Pancreas (tissue), 10 donors: ENCODE data around the gene METAP1D. TPM values are rescaled to one million over a fixed set of nuclear protein-coding genes. Genes with fewer than 3 reads are reported as not detected.
"Not testable (repeated sequence)": the region's sequence is repeated elsewhere in the genome, so short reads cannot be mapped to it uniquely, and the experiment has no call there.

ENCODE experiments used
- ATAC-seq, 4 donors: fragments of 200-7000 bp; cut with Tn5 transposase; one replicate each; pipeline versions ENCODE4 v1.8.0 to v1.9.1; 2020; ENCODE audit warnings: mild to moderate bottlenecking in 4 of 4, moderate library complexity in 4 of 4
- DNase-seq, 6 donors: peaks; one replicate each; pipeline ENCODE4 v3.0.0-alpha.2; 2020
- FAIRE-seq: peaks from 2 replicates; lab custom pipeline; 2012; peaks lifted over from hg19 to GRCh38; lab: Jason Lieb, UNC
- H3K27ac ChIP-seq, 4 donors: fragments of 200-600 bp; sonication (generic); 1 replicate in 3 of 4; 2 replicates in 1 of 4; pipeline versions ENCODE4 v1.5.0 to v1.8.0; 2020
- H3K27me3 ChIP-seq, 4 donors: fragments of 200-600 bp; one replicate each; pipeline ENCODE4 v1.8.0; 2021
- H3K36me3 ChIP-seq, 3 donors: fragments of 200-600 bp; sonication (generic) in 1 of 3; one replicate each; pipeline versions ENCODE4 v1.5.0 to v1.8.0; 2020 to 2021
- H3K4me1 ChIP-seq, 3 donors: fragments of 200-600 bp; one replicate each; pipeline ENCODE4 v1.8.0; 2021
- H3K4me3 ChIP-seq, 4 donors: fragments of 200-600 bp; sonication (generic) in 2 of 4; one replicate each; pipeline versions ENCODE4 v1.5.0 to v1.8.0; 2020 to 2021
- H3K9me3 ChIP-seq, 4 donors: fragments of 200-600 bp; one replicate each; pipeline ENCODE4 v1.8.0; 2021
- WGBS, 2 donors: extraction: QIAGEN DNeasy Blood & Tissue Kit; methylation state at CpG; one replicate each; pipeline ENCODE4 v1.1.7; 2013; 5-methylcytosine and 5-hydroxymethylcytosine counted together
- intact Hi-C, 3 donors: fragments of 100-400 bp; cut with DNase I; formaldehyde crosslinking; loops; one replicate each; pipeline versions ENCODE4 v1.11.1 to v1.14.2; 2022
- polyA plus RNA-seq, 2 donors: library from polyadenylated mRNA; stranded (reverse); fragments of 200-250 nt; gene quantifications; one replicate each; pipeline ENCODE4 v1.2.3, GENCODE V29; 2013
- total RNA-seq, 6 donors: library from RNA; stranded (reverse); fragmentation: NEBNext Ultra II Directional in 4 of 6; extraction: Animal tissue kit (Norgen Biotek cat#: 25700) in 4 of 6; gene quantifications; one replicate each; pipeline versions ENCODE4 v1.2.1 to v1.2.4, GENCODE V29; 2021 to 2023
- TF ChIP-seq, protein P1 (sequence below), 4 donors: fragments of 200-600 bp; sonication (generic) in 3 of 4; IDR thresholded peaks; one replicate each; pipeline versions ENCODE4 v1.5.0 to v1.8.0; 2021; ENCODE audit warnings: antibody characterized with exemption in 4 of 4
- donor health status: healthy with polysubstance abuse.
- donor health status: DM: no; HTN: no; CAD: no; lungs with moderate emphysema.
- donor health status: DM: no; HTN: no; CAD: no.
- donor health status: control.
- donor health status: control.
- donor health status: Bipolar disorder and iron deficiency.
- donor health status: DM: yes; HTN: yes; CAD: no.
- donor health status: DM: no; HTN: no; CAD: no.
- donor health status: DM: no; HTN: no; CAD: no.
- donor health status: DM: yes; HTN: yes; CAD: no.

The METAP1D gene
- total and polyA plus RNA-seq, 8 donors: 3.0 to 11.4 (median 4.6) TPM

DNA sequence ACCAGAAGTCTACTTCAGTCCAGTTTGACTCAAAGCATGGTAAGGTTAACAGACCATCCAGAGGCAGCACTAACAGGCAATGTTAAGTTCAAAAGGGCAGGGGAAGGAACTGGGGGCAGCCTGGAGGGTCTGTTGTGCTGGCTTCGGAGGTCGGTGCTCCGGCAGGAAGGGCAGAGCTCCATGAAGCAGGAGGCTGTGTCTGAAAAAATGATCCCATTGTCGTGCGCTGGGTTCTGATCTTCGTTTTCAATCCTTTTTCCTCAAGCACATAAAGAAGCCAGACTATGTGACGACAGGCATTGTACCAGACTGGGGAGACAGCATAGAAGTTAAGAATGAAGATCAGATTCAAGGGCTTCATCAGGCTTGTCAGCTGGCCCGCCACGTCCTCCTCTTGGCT is 63.7 kb downstream of the METAP1D start:
- intact Hi-C loops: no loop called here
- Histone ChIP-seq H3K4me1 (no peaks in the 10 kb centered on the region), H3K4me3 (no peak overlapping the region), H3K27me3 (no peaks in the 10 kb centered on the region), H3K36me3 (no peaks in the 10 kb centered on the region), H3K27ac (no peak overlapping the region), H3K9me3 (no peaks in the 10 kb centered on the region)
- no peak for DNase-seq
- 91 to 95% methylated on average over 9 of the region's 9 CpGs for WGBS, 2 donors
- no peak for FAIRE-seq
- ATAC-seq: no peak
- TF ChIP-seq, protein P1, sequence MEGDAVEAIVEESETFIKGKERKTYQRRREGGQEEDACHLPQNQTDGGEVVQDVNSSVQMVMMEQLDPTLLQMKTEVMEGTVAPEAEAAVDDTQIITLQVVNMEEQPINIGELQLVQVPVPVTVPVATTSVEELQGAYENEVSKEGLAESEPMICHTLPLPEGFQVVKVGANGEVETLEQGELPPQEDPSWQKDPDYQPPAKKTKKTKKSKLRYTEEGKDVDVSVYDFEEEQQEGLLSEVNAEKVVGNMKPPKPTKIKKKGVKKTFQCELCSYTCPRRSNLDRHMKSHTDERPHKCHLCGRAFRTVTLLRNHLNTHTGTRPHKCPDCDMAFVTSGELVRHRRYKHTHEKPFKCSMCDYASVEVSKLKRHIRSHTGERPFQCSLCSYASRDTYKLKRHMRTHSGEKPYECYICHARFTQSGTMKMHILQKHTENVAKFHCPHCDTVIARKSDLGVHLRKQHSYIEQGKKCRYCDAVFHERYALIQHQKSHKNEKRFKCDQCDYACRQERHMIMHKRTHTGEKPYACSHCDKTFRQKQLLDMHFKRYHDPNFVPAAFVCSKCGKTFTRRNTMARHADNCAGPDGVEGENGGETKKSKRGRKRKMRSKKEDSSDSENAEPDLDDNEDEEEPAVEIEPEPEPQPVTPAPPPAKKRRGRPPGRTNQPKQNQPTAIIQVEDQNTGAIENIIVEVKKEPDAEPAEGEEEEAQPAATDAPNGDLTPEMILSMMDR (IDR thresholded peaks at IDR 0.05): no peak

DNA sequence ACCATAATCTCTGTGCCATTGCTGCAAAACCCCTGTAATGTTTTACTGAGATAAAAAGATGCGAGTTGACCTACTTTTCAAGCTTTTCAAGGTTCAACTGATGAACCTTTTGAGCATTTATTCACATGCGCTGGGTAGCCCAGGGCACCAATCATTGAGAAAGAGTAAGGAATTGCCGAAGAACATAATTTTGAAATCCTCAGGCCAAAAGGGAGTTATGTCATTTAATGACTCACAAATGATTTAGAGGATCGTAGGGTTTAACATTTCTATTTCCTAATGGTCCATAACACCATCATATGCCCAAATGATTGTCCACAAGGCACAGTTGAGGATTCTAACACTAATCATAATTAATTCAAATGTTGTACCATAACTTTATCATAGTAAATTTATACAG is 65.4 kb downstream of the METAP1D start:
- no peak for ATAC-seq
- FAIRE-seq: no peak
- no peak overlapping the region for H3K4me3 ChIP-seq

DNA sequence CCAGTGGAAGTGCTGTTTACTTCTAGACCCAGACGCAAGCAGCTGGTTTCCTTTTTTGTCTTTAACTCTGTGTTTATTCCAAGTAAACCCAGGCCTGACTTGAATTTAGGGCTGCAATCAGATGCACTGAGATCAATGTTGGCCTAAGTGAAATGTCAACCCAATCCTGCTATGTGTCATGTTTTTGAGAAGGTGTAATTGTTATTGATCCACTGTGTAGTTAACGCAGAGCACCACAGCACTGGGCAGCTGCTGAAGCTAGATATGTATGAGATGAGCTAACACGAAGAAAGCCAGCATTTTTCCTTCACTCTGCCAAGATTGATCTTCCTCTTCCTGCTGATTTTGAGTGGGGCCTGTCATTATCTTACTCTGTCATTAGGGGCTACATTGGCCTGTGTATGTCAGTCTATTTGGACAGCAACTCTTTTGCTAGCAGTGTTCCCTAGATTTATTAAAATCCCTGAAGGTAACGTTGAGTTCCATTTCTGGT is 66.7 kb downstream of the METAP1D start:
- WGBS, 2 donors: 89 to 92% methylated on average over 4 of the region's 4 CpGs
- Histone ChIP-seq H3K9me3 (no peaks in the 10 kb centered on the region), H3K4me3 (no peak overlapping the region), H3K27ac (no peak overlapping the region), H3K4me1 (no peaks in the 10 kb centered on the region), H3K36me3 (no peaks in the 10 kb centered on the region), H3K27me3 (no peaks in the 10 kb centered on the region)
- DNase-seq: no peak
- no peak for ATAC-seq
- FAIRE-seq: no peak
- TF ChIP-seq, protein P1 (IDR thresholded peaks at IDR 0.05): no peak
- intact Hi-C loops: no loop called here

More for the DNA sequence above, 65.4 kb downstream of the METAP1D start:
- TF ChIP-seq, protein P1 (IDR thresholded peaks at IDR 0.05): no peak
- Histone ChIP-seq H3K27me3 (no peaks in the 10 kb centered on the region), H3K36me3 (no peaks in the 10 kb centered on the region), H3K4me1 (no peaks in the 10 kb centered on the region), H3K27ac (no peak overlapping the region), H3K9me3 (no peaks in the 10 kb centered on the region)
- intact Hi-C loops: no loop called here
- 91 to 94% methylated on average over 4 of the region's 4 CpGs for WGBS, 2 donors
- no peak for DNase-seq

DNA sequence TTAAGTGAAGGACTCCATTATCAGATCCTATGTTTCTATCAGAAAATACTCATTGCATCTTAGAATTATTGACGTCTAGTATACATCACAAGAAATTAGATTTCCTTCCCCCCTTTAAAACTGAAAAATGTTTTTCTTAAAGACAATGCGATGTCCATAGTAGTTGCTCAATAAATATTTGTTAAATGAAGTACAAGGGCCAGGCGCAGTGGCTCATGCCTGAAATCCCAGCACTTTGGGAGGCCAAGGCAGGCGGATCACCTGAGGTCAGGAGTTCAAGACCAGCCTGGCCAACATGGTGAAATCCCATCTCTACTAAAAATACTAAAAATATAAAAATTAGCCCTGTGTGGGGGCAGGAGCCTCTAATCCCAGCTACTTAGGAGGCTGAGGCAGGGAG is 68.2 kb downstream of the METAP1D start:
- DNase-seq, FAIRE-seq, H3K27me3 ChIP-seq, H3K27ac ChIP-seq, H3K4me3 ChIP-seq, intact Hi-C loops, H3K4me1 ChIP-seq, H3K9me3 ChIP-seq, H3K36me3 ChIP-seq, ATAC-seq: not testable (repeated sequence)
- 95 to 97% methylated on average over 4 of the region's 4 CpGs for WGBS, 2 donors

DNA sequence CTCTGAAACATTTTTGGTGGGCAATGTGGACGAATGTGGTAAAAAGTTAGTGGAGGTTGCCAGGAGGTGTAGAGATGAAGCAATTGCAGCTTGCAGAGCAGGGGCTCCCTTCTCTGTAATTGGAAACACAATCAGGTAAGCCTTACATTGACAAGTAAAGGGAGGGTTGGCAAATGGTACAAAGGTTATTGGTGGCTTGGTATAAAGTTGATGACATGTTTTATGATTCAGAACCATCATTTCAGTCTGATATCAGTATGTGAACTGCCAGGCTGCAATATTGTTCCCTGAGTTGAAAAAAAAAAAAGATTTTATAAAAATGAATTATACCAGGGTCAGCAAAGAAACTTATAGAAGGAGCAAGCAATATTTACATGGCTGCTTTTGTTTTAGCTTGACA is 71.2 kb downstream of the METAP1D start:
- Histone ChIP-seq H3K9me3 (no peaks in the 10 kb centered on the region), H3K36me3 (no peaks in the 10 kb centered on the region), H3K4me1 (no peaks in the 10 kb centered on the region), H3K27me3 (no peaks in the 10 kb centered on the region), H3K4me3 (no peak overlapping the region), H3K27ac (no peak overlapping the region)
- WGBS, 2 donors: 78 to 88% methylated on average over 1 of the region's 1 CpG
- FAIRE-seq (no peak), ATAC-seq (no peak), DNase-seq (no peak)
- TF ChIP-seq, protein P1 (IDR thresholded peaks at IDR 0.05): no peak
- intact Hi-C loops: no loop called here
